Stimulated activated CD8-positive, alpha-beta memory T cell treated with anti-CD3 and anti-CD28 coated beads, Interleukin-4, amount 100 ng/mL, for 24 hours (primary cell): ENCODE measurements around the gene MATK.

Experiments used
- DNase-seq: peaks from one replicate; pipeline ENCODE4 v3.0.0-alpha.2; 2020; ENCODE audit warnings: low read depth

MATK gene

DNA sequence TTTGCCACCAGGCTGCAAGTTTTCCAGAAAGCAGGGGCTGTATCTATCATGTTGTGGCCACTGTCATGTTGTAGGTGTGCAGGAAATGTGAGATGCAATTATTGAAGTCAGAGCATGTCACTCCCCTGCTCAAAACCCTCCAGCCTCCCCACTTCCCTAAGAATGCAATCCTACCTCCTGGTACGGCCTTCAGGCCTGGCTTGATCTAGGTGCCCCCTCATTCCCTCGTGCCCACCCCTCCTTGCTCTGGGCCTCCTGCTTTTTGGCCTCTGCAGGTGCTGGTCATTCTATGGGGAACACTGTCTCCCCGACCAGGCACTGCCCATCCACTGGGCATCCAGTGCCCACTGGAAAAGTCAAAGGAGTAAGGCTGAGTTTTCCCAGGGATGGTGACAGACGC, 28.5 kb upstream of the MATK start:
- no peak for DNase-seq

DNA sequence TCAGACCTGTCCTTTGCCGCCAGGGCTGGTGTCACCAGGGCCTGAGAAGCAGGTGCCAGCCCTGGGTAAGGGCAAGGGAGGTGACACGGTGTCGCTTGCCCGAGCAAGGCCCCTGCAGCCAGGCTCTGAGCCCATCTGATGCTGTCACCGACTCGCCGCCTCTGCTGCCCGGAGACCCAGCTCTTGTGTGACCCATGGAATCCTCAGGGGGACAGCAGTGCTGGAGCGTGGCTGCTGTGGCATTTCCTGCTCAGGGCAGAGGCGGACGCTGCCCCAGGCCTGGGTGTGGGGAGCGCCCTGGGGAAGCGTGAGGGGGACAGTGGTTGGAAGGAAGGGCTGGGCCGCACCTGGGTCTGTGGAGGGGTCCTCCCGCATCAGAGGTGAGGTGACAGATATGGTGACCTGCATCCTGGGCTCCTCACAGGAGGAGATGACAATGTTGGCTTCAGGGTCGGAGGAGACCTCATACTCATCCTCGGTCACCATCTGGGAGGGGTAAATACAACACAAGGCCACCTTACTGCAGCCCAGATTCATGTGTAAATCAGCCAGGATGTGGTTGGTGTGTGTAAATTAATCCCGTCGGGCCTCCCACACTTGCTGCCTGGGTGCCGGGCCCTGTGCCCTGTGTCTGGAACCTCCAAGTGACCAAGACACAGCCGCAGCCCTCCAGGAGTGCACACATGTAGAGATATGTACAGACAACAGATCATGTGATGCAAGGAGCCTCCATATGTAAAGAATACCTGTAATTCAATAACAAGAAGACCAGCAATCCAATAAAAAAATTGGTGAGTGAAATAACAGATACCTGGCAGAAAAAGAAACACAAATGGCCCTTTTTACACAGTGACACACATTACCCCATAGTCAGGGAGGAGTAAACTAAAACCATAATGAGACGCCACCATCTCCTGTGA, 27.6 kb upstream of the MATK start:
- no peak for DNase-seq

DNA sequence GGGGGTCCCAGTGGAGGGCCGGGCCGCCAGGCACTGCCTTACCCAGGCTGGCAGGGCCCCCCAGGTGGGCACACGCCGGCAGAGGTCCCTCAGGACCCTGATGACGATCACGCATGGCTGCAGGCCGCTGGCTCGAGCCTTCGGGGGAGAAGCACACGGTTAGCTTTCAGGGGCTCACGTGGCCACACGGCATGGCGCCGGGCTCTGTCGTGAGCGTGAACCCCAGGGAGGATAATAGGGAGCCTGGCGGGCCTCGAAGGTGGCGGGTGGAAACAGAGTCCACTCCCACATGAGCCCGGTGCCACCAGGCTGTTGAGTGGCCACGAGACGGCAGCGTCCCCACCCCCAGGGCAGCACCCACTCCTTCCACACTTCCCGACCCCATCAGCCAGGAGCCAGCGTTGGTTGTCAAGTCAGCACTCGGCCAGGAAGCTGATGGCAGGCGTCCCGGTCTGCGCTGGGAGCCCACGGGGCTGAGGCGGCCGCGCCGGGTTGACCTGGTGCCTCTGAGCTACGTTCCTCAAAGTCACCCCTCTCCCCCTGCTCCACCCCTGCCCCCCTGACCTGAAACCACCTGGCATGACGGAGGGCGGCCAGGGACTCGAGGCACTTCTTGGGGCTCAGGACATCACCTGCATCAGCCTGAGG, 24.7 kb upstream of the MATK start:
- no peak for DNase-seq

DNA sequence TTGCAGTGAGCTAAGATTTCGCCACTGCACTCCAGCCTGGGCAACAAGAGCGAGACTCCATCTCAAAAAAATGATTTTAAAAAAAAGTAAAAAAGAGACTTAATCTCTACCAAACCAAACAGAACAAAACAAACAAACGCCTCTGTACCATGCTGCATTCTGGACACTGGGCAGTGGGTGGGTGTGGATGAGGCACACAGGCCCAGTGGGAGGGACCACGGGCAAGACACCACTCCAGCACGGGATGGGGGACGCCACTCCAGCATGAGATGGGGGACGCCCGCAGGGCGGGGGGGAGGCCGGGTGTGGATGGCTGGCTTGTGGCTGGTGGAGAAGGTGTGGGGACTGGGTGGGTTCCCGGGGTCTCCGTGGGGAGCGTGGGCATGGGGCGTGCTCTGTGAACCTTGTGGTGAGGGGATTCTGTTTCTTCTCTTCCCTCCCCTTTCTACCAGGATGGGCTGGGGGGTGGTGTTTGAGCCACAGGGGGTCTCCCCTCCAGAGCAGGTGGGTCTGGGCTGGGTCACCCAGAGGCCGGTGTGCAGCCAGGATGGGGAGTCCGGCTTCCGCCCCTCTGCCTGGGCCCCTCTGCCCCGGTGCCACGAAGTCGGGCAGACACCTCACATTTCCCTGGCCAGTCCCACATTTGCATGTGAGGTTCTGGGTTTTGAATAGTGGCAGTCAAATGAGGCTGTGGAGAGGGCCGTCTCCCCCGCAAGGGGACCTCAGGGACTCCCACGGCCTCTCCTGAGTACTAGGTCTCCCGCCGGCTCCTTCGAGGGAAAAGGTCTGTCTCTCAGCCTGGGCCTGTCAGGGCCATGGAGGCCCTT, 23.9 kb upstream of the MATK start:
- no peak for DNase-seq

DNA sequence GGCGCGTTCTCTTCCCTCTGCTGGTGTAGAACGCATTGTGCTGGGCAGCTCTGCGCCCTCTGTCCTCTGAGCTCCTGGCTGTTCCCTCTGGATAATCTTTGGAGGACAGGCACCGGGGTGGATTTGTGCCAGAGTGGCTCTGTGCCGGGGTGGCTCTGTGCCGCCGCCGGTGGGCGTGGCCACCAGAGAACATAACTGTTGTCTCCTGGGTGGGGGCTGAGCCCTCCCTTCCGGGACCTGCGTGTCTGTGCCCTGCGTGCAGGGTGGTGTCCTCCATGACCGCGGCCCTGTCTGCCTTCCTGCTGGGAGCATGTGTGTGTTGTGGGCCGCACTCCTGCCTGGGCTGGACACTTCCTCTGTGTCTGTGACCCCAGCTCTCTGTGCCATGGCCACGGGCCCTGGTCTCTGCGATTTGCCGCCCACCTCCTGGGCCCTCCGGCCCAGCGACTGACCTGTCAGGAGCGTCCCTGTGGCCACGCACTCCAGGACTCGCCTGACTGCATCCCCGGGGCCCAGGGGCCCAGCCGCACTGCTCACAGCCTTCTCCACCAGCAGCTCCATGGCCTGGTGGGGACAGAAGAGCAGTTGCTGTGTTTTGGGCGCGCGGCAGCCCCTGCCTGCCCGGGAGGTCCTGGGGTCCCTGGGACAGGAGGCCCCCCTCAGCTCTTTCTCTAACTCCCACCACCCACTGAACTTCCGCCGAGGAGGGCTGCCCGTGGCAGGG, 22.4 kb upstream of the MATK start:
- DNase-seq, result no peak

DNA sequence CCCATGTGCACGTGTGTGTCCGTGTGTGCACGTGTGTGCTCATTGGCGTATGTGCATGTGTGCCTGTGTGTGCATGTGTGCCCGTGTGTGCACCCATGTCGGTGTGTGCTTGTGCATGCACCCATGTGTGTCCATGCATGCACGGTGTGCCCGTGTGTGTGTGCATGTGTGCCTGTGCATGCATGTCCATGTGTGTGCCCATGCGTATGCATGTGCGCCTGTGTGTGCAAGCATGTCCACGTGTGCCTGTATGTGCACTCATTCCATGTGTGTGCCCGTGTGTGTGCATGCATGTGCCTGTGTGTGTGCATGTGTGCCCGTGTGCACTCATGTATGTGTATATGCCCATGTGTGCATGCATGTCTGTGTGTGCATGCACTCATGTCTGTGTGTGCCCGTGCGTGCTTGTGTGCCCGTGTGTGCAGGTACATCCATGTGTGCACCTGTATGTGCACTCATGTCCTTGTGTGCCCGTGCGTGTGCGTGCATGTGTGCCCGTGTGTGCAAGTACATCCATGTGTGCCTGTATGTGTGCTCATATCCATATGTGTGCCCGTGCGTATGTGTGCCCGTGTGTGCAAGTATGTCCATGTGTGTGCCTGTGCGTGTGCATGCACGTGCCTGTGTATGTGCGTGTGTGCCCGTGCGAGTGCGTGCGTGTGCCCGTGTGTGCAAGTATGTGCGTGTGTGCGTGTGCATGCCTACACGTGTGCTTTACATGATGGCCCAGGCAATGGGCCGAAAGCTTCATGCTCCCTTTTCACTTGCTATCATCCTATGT, 21.6 kb upstream of the MATK start:
- DNase-seq, result no peak

DNA sequence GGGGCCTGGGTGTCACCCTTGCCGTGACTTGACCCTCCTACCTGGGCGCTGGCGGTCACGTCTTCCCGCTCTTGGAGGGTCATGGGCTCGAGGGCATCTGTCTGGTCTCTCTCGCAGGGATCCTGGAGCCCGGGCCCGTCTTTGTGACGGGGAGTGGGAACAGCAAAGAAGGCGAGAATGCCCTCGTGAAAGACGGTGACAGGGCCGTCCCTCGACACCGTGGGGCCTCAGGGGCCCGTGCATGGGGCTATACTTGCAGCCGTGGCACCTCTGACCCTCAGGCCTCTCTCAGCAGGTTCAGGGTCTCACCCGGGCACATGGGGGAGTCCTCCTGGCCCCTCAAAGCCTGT, 20.9 kb upstream of the MATK start:
- DNase-seq, result no peak

DNA sequence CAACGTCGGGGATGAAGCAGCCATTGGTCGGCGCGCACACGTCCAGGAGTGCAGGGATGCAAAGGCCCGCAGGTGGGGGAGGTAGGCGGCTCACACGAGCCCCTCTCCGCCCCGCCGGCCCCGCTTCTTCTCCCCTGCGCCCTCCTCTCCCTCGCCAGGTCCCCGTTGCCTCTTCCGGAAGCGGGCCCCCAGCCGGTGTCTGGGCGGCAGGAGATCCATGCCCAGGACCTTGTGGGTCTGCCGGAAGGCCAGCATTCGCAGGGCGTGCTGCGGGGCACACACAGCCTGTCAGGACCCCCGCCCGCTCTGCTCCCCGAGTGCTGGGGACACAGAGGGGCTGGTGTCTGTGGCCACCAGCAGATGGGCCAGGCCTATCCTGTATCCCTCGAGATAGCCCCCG, 19.7 kb upstream of the MATK start:
- DNase-seq, result no peak

DNA sequence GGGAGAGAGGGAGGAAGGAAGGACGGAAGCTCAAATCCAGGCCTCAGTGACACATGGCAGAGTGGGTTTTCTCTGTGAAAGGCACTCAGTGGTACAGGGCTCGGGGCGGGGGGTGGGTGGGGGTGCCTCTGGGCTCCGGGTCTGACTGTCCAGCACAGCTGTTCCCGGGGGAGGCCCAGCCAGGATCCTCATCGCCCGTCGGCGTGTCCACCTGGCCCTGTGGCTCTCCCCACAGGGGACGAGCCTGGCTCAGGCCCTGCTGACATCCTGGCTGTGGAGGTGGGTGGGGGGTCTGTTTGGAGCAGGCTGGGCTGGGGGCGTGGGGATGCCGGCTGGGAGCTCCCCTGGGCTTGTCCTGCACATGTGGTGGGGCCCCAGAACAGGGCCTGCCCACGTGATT, 18.2 kb upstream of the MATK start:
- no peak for DNase-seq

DNA sequence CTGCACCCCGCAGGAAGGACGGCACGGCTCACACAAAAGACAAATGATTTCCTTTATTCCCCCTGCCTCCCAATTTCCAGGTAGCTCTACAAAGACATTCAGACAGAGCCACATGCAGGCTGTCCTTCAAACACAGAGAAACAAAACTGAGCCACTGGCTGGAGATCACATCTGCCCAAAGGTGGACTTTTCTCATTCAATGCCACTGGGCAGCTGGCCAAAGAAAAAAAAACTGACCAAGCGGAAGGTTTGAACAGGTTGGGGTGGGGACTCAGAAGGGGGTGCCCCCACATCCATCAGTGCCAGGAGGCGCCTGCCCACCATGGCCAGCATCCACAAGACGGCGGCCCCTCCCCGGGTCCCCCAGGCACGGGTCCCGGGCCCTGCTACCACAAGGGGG, 17.8 kb upstream of the MATK start:
- no peak for DNase-seq

DNA sequence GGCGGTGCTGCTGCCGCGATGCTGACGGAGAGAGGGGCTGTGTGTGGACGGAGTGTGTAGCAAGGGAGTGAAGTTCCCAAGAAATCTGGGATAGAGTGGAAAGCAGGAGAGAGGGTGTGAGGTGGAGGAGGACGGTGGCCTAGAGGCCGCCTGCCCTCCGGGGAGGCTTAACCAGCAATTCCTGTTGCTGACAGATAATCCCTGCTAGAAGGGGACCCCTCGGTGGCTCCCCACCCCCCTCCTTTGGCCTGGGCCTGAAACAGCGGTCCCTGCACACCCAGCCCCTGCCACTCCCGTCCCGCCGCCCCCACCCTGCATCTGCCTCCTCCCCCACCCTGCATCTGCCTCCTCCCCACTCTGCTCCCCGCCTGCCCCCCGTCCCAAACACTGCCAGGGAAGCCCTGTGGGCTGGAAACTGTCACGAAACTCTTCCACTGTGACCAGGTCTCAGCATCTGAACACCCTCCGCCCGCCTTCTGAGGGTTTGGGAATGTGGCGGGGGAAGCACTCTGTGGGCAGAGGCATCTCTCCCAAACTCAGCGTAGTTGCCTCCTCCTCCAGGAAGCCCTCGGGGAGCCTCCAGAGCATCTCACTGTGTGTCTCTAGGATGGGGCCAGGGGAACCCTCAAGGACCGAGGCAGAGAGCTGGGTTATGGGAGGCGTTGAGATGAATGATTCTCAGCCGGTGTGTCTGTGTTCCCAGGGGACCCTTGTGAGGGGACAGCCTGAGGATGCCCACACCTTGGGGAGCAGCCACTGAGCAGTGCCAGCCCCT, 17.1 kb upstream of the MATK start:
- DNase-seq, result no peak

DNA sequence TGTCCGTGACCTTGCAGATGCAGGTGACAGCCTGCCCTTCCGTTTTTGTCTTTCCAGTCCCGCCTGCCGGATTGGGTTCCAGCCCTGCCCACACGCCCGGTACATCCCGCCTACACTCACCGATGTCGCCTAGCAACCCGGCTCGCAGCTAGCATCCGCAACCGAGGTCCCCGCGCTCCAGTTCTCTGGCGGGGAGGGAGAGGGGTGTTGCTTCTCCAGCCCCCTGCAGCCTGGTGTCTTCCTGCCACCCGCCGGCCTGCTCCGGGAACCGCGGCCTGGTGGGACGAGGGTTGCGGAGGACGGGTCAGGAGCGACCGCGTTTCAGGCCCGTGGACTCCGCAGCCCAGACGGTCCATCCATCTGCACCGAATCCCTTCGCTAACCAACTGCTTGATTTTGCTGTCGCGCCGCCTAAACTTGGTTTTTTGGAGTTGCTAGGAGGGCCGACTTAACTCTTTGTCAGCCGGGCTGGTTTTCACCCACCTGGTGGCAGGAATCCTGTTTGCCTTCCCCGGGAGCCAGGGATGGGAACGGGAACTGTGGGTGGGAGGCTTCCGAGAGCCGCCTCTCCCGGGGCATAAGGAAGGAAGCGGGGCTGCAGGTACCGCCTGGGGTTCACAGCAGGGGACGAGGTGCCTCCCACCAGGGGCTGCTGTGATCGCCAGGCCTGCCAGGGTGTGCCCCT, 15.4 kb upstream of the MATK start:
- DNase-seq, result peak; percentile 56

DNA sequence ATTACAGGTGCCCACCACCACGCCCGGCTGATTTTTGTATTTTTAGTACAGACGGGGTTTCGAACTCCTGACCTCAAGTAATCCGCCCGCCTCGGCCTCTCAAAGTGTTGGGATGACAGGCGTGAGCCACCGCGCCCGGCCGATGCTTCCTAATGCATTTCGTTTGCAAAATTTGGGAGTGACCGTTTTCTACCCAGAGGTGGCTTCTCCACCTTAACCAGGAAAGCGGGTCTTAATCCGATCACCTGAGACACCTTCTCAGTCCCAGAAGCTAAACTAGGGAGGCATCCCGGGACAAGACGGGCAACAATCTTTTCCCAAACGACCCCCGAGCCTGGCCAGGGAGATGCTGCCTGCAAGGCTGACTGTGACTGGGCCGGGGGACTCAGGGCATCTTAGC, 14.8 kb upstream of the MATK start:
- DNase-seq, result no peak

DNA sequence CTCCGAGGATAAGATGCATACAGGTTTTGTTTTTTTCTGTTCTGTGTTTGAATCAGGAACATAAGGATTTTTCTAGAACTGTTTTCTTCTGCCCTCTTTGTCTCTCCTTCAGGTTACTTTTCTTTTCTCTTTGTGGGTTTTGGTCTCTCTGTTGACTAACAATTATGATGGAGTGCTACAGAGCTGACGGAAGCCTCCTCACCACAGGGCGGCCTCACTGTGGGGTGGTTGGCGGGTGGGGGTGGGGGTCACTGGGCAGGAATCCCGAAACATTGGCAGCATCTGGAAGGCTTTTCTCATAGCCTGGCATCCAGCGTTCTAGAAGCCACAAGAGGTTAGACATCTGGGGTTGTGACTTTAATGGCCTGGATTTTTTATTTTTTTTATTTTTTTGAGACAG, 12.0 kb upstream of the MATK start:
- DNase-seq, result no peak

DNA sequence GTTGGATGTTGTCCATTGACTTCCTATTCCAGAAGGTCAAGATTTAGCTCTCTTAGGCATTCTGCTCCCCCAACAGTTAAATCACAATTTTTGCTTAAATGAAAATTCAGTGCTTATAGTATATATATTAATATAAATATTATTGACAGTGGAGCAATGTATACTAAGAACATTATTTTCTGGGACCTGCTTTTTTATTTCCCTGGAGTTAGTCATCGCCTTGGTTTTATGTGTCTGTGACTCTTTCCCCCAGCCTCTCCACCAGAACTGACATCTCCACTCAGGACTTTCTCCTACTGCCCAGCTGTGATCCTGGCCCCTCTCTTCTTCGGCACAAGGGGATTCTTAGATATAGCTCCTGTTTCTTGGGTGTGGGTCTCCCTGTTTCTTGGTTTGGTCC, 10.2 kb upstream of the MATK start:
- no peak for DNase-seq

DNA sequence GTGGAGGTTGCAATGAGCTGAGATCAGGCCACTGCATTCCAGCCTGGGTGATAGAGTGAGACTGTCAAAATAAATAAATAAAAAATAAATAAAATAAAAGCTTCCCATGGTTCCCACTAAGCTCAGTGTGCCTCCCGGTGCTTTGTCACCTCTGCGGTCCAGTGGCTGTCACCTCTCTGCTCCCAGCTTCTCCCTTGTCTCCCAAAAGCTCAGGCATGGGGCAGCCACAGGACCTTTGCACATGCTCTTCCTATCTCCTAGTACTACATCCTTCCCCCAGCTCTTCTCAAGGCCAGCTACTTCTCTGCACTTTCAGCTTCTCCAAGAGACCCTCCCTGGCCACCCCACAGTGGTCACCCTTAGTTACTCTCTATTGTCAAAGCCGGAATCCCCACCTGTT, 7.6 kb upstream of the MATK start:
- DNase-seq, result no peak

DNA sequence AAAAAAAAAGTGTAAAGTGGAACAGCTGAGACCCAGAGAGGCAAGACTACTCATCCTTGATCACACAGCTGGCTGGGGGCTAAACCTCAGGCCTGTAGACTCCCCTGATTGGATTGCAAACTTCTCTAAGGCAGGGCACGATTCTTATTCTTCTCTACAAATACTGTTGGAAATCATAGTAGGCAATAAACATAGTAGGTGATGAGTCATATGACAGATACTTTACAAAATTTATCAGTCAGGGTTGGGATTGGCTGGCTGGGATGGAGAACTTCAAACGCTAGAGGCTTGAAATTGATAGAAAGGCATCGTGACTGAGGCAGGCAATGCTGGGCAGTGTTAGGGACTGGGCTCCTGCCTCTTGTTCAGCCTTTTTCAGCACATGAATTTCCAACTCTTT, 5.9 kb upstream of the MATK start:
- DNase-seq, result no peak

DNA sequence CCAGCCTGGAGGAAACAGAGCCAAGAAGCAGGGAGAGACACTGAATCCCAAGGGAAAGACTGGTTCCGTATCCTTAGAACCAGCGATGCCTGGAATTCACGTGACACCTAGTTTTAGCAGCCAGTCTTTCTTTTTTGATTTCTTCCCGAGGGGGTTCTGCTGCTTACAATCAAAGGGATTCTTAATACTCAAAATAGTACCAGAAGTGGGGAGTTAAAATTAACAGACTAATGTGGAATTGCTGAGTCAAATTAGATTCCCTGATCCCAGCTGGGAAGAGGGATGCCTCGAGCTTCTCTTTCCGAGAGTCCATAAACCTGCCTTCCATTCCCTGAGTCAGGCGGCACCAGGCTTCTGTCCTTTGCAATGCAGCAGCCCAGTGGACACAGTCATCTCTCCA, 4.8 kb upstream of the MATK start:
- no peak for DNase-seq

DNA sequence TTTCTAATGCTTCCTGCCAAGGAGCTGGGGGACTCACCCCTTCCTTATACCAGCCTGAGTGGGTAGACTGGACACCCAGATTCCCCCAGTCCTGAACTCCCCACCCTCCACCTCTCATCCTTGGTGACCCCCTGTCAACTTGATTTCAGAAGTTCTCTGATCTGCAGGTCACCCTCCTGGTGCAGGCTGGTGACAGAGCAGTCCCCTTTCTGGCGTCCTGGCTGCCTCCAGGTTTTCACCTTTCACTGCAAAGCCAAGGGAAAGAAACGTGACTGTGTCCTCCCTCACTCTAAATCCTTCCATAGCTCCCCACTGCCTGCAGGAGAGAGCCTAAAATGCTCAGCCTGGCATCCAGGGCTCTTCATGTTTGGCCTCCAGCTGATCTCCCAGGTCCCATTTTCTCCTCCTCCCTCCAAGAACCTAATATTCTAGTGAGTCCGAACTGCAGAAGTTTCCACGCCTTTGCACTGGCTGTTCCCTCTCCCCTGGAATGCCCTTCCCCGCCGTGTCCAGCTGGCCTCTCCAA, 4.1 kb upstream of the MATK start:
- DNase-seq, result no peak
